Endometrial microvascular endothelial cells (primary cell): ENCODE data around the gene SLC48A1. TPM values are rescaled to one million over a fixed set of nuclear protein-coding genes. Genes with fewer than 3 reads are reported as not detected.

Source experiments
- in situ Hi-C: cut with HindIII; loops from 2 replicates; pipeline ENCODE4 v1.10.0; 2017; ENCODE audit warnings: low sequenced_read_pairs, low pct_unique_long_range_greater_than_20kb; ENCODE audit errors: inconsistent ontology term
- total RNA-seq: library from RNA; depleted of rRNA; stranded (reverse); fragments of >200 nt; gene quantifications from one replicate; pipeline ENCODE4 v1.2.3, GENCODE V29; 2015; ENCODE audit errors: inconsistent ontology term

Gene SLC48A1
- total RNA-seq, 1 donor from 2014 or later = 18.5 TPM

GRCh38 chr12:47754881-47755280, 18.2 kb upstream of the SLC48A1 start:
- in situ Hi-C loops = no loop called here

GRCh38 chr12:47755655-47756562, 17.1 kb upstream of the SLC48A1 start:
- in situ Hi-C loops = no loop called here

GRCh38 chr12:47757364-47757839, 15.6 kb upstream of the SLC48A1 start:
- in situ Hi-C loops = no loop called here

- in situ Hi-C loops = no loop called here
Measured at GRCh38 chr12:47757840-47758583, 15.0 kb upstream of the SLC48A1 start.

GRCh38 chr12:47758584-47758833, 14.5 kb upstream of the SLC48A1 start:
- in situ Hi-C loops = no loop called here

GRCh38 chr12:47758834-47759690, 14.0 kb upstream of the SLC48A1 start, which contains the start of gene RAPGEF3:
RAPGEF3 (minus strand) TSS chr12:47758880; CDS start chr12:47758556, 324 bp downstream.
- in situ Hi-C loops = no loop called here

- in situ Hi-C loops = no loop called here
Measured at GRCh38 chr12:47762850-47763465, 10.1 kb upstream of the SLC48A1 start.

GRCh38 chr12:47763481-47764346, 9.3 kb upstream of the SLC48A1 start:
- in situ Hi-C loops = no loop called here

- in situ Hi-C loops = no loop called here
Measured at GRCh38 chr12:47766502-47767215, 6.4 kb upstream of the SLC48A1 start.

- in situ Hi-C loops = no loop called here
Measured at GRCh38 chr12:47767216-47767724, 5.8 kb upstream of the SLC48A1 start.

GRCh38 chr12:47768323-47768811, 4.7 kb upstream of the SLC48A1 start:
- in situ Hi-C loops = no loop called here

- in situ Hi-C loops = no loop called here
Measured at GRCh38 chr12:47769234-47770085, 3.6 kb upstream of the SLC48A1 start.

- in situ Hi-C loops = no loop called here
Measured at GRCh38 chr12:47770086-47770726, 2.8 kb upstream of the SLC48A1 start.

- in situ Hi-C loops = no loop called here
Measured at GRCh38 chr12:47771304-47771703, 1.7 kb upstream of the SLC48A1 start.

GRCh38 chr12:47772094-47772660, 861 bp upstream of the SLC48A1 start:
- in situ Hi-C loops = no loop called here
